ENCODE results near the gene TJP2.

- no peak for TF ChIP-seq CTCF (conservative IDR thresholded peaks at IDR 0.05; ENCODE audit: low read depth, low read length)
- no peak for TF ChIP-seq EZH2 (IDR thresholded peaks at IDR 0.05; ENCODE audit: low read length, unreplicated experiment)
- TF ChIP-seq EZH2phosphoT487 (IDR thresholded peaks at IDR 0.05; ENCODE audit: borderline replicate concordance, low read length): no peak
These were observed 24.7 kb upstream of the TJP2 start for GRCh38 chr9:69149321-69149807.

Measured in PC-3 (cell line).